Left cardiac atrium (tissue), 4 donors: ENCODE data around the gene RBBP6. TPM values are rescaled to one million over a fixed set of nuclear protein-coding genes. Genes with fewer than 3 reads are reported as not detected.
"Not testable (repeated sequence)": the region's sequence is repeated elsewhere in the genome, so short reads cannot be mapped to it uniquely, and the experiment has no call there.

Source experiments
- ATAC-seq, 2 donors: fragments of 200-7000 bp; cut with Tn5 transposase; one replicate each; pipeline ENCODE4 v1.9.1; 2020; ENCODE audit warnings: mild to moderate bottlenecking in 2 of 2, moderate library complexity in 2 of 2
- DNase-seq: peaks from one replicate; pipeline ENCODE4 v3.0.0-alpha.2; 2020
- intact Hi-C, 2 donors: fragments of 100-400 bp; cut with DNase I; formaldehyde crosslinking; loops; one replicate each; pipeline versions ENCODE4 v1.14.1 to v1.15.1; 2022 to 2023
- total RNA-seq, 2 donors: library from RNA; stranded (reverse); fragmentation: NEBNext Ultra II Directional; extraction: Animal tissue kit (Norgen Biotek cat#: 25700); gene quantifications; one replicate each; pipeline ENCODE4 v1.2.1, GENCODE V29; 2021
- donor health status: DM: no; HTN: yes; CAD: no.
- donor health status: DM: no; HTN: yes; CAD: no; lungs with severe emphysema.
- donor health status: DM: yes; HTN: yes; CAD: no.
- donor health status: Dilated cardiomyopathy.

Gene RBBP6
- total RNA-seq, 2 donors from 2014 or later = 26.6 to 39.4 TPM

- ATAC-seq (no peak), DNase-seq (no peak)
- intact Hi-C loops = loop anchor here in 1 of 2 donors (10.0 kb wide), 1 partner anchor 255 kb away; no protein-coding TSS in a partner anchor
These were observed 10.9 kb downstream of the RBBP6 start for GRCh38 chr16:24550295-24550694.

DNA sequence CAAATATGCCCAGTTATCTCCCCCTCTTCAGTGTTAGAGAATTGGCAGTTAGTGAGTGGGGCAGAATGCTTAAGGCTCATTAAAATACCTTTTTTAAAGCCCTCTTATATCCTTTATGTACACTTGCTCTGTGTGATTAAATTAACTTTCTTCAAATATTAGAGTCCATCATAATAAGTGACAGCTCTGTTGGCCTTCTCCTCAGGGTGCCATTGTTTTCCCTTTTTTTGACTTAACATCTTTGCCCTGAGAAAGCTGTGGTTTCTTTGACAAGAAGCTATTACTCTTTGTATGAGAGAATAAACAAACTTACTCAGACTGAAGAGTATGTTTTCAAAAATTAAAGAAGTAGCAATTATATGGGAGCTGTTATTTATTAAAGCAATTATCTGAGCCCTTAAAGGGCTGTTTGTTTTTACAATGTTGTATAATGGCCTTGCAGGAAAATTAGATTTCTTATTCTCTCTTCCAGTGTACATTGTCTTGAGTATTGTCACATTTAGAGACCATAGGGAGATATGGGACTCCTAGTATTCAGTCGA lies 13.4 kb downstream of the RBBP6 start:
- ATAC-seq (no peak), DNase-seq (no peak)
- intact Hi-C loops = loop anchor here in 1 of 2 donors (10.0 kb wide), 1 partner anchor 252 kb away; no protein-coding TSS in a partner anchor

GRCh38 chr16:24553983-24554382 lies 14.6 kb downstream of the RBBP6 start:
- DNase-seq (no peak), ATAC-seq (no peak)
- intact Hi-C loops = loop anchor here in 1 of 2 donors (10.0 kb wide), 1 partner anchor 251 kb away; no protein-coding TSS in a partner anchor

DNA sequence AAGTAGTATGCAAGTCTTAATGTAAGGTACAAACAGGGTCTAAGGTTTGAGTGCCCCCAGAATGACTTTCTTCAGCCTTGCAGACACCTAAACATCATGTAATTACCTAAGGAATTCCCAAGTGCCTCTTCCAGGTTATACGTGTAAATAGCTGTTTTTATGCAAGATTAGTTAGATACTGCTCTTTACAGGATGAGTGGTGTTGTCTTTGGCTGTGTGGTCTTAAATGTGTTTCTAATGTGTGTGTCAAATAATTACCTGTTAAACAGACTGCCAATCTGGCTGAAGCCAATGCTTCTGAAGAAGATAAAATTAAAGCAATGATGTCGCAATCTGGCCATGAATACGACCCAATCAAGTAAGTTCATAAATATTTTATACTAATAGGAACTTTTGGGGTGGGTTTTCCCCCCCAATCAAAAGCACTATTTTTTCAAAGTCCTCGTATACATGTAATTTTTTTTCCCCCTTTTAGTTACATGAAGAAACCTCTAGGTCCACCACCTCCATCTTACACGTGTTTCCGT lies 16.0 kb downstream of the RBBP6 start:
- ATAC-seq (no peak), DNase-seq (no peak)
- intact Hi-C loops = loop anchor here in 1 of 2 donors (10.0 kb wide), 1 partner anchor 249 kb away; no protein-coding TSS in a partner anchor

DNA sequence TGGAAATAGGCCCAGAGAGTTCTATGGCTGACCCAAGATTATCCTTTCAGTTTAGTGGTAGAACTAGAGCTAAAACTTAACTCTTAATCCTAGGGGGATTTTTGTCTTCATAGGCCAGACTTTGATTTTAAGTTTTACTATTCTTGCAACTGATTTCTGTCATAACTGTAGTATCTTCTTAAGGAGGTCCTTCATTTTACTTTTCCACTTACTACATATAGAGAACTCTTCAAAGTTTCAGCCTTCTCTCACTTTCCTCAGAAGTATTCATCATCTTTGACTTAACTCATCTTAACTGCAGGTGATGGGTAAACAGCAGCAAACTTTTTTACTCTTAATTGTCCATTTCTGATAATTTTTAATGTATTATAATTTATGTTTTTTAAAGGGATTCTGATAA lies 23.4 kb downstream of the RBBP6 start:
- DNase-seq (no peak), ATAC-seq (no peak)
- intact Hi-C loops = no loop called here

GRCh38 chr16:24568392-24568791 lies 29.0 kb downstream of the RBBP6 start:
- intact Hi-C loops = loop anchor here in 1 of 2 donors (5.0 kb wide), 1 partner anchor 229 kb away; no protein-coding TSS in a partner anchor
- no peak for ATAC-seq
- no peak for DNase-seq

GRCh38 chr16:24571096-24571495 lies 31.7 kb downstream of the RBBP6 start:
- intact Hi-C loops = no loop called here
- DNase-seq (no peak), ATAC-seq (no peak)

DNA sequence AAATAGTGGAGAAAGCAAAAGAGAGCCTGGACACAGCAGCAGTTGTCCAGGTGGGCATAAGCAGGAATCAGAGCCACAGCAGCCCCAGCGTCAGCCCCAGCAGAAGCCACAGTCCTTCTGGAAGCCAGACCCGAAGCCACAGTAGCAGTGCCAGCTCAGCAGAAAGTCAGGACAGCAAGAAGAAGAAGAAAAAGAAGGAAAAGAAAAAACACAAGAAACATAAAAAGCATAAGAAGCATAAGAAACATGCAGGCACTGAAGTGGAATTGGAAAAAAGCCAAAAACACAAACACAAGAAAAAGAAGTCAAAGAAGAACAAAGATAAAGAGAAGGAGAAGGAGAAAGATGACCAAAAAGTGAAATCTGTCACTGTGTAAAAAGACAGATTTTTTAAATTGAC lies 32.7 kb downstream of the RBBP6 start:
- DNase-seq (no peak), ATAC-seq (no peak)
- intact Hi-C loops = no loop called here

DNA sequence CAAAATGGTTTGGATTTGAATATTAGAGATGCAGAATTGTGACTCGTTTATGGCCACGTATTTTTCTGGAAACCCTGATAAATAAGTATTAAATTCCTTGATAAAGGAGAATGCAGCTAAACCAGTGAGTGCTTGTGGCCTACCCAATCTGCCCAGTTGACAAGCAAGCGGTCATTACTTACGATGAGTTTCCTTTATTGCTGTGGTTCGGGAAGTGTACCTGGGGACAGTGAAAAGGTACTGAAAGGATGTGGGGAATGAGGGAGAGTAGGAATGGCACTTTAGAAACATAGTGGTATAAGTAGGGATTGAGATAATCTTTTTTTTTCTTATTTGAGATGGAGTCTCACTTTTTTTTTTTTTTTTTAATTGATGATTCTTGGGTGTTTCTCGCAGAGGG lies 33.8 kb downstream of the RBBP6 start:
- ATAC-seq = no peak
- intact Hi-C loops = no loop called here
- DNase-seq = no peak

GRCh38 chr16:24574515-24575485 lies 35.4 kb downstream of the RBBP6 start:
- DNase-seq, intact Hi-C loops, ATAC-seq: not testable (repeated sequence)

GRCh38 chr16:24575791-24576190 lies 36.4 kb downstream of the RBBP6 start:
- intact Hi-C loops, DNase-seq, ATAC-seq: not testable (repeated sequence)

DNA sequence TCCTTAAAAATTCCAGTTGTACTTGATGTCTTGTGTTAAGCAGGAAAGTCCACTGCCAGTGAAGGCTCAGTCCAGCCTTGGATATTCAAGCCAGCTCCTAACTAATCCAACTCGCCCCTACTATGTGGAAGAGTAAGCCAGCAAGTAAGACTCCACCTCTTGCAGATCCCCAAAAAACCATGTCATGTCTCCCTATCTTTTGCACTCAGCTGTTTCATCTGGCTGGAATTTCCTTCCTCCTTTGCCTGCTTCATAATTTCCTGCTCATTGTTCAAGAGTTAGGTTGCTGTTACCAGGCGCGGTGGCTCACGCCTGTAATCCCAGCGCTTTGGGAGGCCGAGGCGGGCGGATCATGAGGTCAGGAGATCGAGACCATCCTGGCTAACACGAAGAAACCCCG lies 37.8 kb downstream of the RBBP6 start:
- DNase-seq (no peak), ATAC-seq (peak in 1 of 2 donors; percentile 19)
- intact Hi-C loops = no loop called here

GRCh38 chr16:24580665-24581064 lies 41.3 kb downstream of the RBBP6 start:
- no peak for ATAC-seq
- DNase-seq = no peak
- intact Hi-C loops = loop anchor here in 1 of 2 donors (5.0 kb wide), 1 partner anchor 107 kb away; no protein-coding TSS in a partner anchor

DNA sequence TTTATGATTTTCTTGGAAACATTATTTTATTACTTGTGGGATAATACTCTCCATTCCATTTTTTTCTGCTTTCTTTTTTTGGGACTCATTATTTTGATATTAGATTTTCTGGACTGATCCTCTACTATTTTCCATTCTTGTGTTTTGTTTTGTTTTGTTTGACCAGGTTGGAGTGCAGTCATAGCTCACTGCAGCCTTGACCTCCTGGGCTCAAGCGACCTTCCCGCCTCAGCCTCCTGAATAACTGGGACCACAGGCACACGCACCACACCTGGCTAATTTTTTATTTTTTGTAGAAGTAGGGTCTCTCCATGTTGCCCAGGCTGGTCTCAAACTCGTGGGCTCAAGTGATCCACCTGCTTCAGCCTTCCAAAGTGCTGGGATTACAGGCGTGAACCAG lies 44.1 kb downstream of the RBBP6 start:
- DNase-seq (no peak), ATAC-seq (no peak)
- intact Hi-C loops = loop anchor here in 1 of 2 donors (5.0 kb wide), 1 partner anchor 104 kb away; no protein-coding TSS in a partner anchor

DNA sequence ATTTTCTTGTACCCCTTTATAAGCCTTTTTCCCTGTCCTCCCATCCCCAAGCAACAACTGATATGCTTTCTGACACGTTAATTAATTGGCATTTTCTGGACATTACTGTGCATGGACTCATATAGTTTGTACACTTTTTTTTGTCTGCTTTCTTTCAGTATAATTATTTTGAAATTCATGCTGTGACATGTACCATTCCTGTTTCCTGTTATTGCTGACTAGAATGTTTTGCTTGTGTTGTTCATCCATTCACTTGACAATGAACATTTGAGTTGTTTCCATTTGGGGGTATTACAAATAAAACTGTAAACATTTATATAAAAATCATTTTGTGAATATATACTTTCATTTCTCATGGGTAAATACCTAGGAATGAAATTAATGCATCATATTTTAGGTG lies 50.6 kb downstream of the RBBP6 start:
- no peak for DNase-seq
- ATAC-seq = no peak
- intact Hi-C loops = no loop called here

- intact Hi-C loops = no loop called here
- ATAC-seq (no peak), DNase-seq (no peak)
These were observed 59.5 kb downstream of the RBBP6 start for GRCh38 chr16:24598777-24599437.

DNA sequence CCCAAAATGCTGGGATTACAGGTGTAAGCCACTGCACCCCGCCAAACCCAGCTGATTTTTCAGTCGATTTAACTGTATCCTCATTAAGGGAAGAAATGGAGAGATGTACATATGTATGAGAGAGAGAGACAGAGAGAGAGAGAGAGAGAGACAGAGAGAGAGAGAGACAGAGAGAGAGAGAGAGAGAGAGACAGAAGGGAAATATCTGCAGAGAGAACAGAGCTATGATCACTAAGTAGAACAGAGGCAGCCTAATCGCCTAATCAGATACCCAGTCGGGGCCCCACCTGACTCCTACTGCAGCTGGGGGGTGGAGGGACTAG lies 70.0 kb downstream of the RBBP6 start:
- intact Hi-C loops = no loop called here
- DNase-seq (no peak), ATAC-seq (no peak)

GRCh38 chr16:24609740-24610415 lies 70.5 kb downstream of the RBBP6 start:
- intact Hi-C loops = no loop called here
- ATAC-seq (peak; percentile 54 to 70), DNase-seq (peak; percentile 63)

GRCh38 chr16:24610416-24610755 lies 71.0 kb downstream of the RBBP6 start:
- intact Hi-C loops = no loop called here

More at GRCh38 chr16:24610416-24610755, 71.0 kb downstream of the RBBP6 start:
- DNase-seq = peak; percentile 46
- ATAC-seq = peak; percentile 87
